HUES64 (cell line): Measurements from ENCODE around the gene SGCD.

Experiments used
- H3K27ac ChIP-seq: 2 replicates; pipeline ENCODE4 v1.7.0; 2013; ENCODE audit warnings: low read depth, low read length, inconsistent platforms
- H3K27me3 ChIP-seq: 2 replicates; pipeline ENCODE4 v1.6.1; 2013; ENCODE audit warnings: mild to moderate bottlenecking, low read length; ENCODE audit not compliant: insufficient read depth
- H3K36me3 ChIP-seq: 2 replicates; pipeline ENCODE4 v1.6.1; 2013; ENCODE audit warnings: mild to moderate bottlenecking, low read length; ENCODE audit not compliant: insufficient read depth
- H3K4me1 ChIP-seq: 2 replicates; pipeline ENCODE4 v1.6.1; 2013; ENCODE audit warnings: mild to moderate bottlenecking, low read length, moderate library complexity; ENCODE audit not compliant: insufficient read depth
- H3K4me3 ChIP-seq: 2 replicates; pipeline ENCODE4 v1.5.1; 2013; ENCODE audit warnings: mild to moderate bottlenecking, low read length, moderate library complexity
- H3K9ac ChIP-seq: 2 replicates; pipeline ENCODE4 v1.6.1; 2013; ENCODE audit warnings: mild to moderate bottlenecking, low read depth, low read length
- H3K9me3 ChIP-seq: 2 replicates; pipeline ENCODE4 v1.6.1; 2013; ENCODE audit warnings: low read depth, low read length; ENCODE audit not compliant: insufficient read depth
- WGBS: fragments of 150-250, 120-280 bp; methylation state at CpG from one replicate; pipeline ENCODE4 v1.1.7; 2013; ENCODE audit warnings: missing lambda C conversion rate; 5-methylcytosine and 5-hydroxymethylcytosine counted together

SGCD gene

GRCh38 chr5:156584871-156585270 is 257.9 kb downstream of the SGCD start:
- Histone ChIP-seq H3K9me3 (no peaks in the 10 kb centered on the region), H3K9ac (no peak overlapping the region), H3K4me1 (no peaks in the 10 kb centered on the region), H3K4me3 (no peak overlapping the region), H3K36me3 (no peaks in the 10 kb centered on the region), H3K27ac (no peak overlapping the region), H3K27me3 (no peaks in the 10 kb centered on the region)

GRCh38 chr5:156585999-156586398 is 259.0 kb downstream of the SGCD start:
- H3K9me3 ChIP-seq = no peaks in the 10 kb centered on the region
- WGBS = 92% methylated on average over 3 of the region's 4 CpGs
- H3K4me3 ChIP-seq = no peak overlapping the region
- no peak overlapping the region for H3K9ac ChIP-seq
- H3K27me3 ChIP-seq = no peaks in the 10 kb centered on the region
- H3K36me3 ChIP-seq = no peaks in the 10 kb centered on the region
- no peaks in the 10 kb centered on the region for H3K4me1 ChIP-seq
- no peak overlapping the region for H3K27ac ChIP-seq

GRCh38 chr5:156587012-156587411 is 260.0 kb downstream of the SGCD start:
- Histone ChIP-seq H3K9ac (no peak overlapping the region), H3K27me3 (no peaks in the 10 kb centered on the region), H3K27ac (no peak overlapping the region), H3K9me3 (no peaks in the 10 kb centered on the region), H3K36me3 (no peaks in the 10 kb centered on the region), H3K4me1 (no peaks in the 10 kb centered on the region), H3K4me3 (no peak overlapping the region)
- 86% methylated on average over 2 of the region's 2 CpGs for WGBS

- H3K36me3 ChIP-seq = no peaks in the 10 kb centered on the region
- H3K4me3 ChIP-seq = no peak overlapping the region
- no peaks in the 10 kb centered on the region for H3K4me1 ChIP-seq
- no peak overlapping the region for H3K9ac ChIP-seq
- no peak overlapping the region for H3K27ac ChIP-seq
- no peaks in the 10 kb centered on the region for H3K9me3 ChIP-seq
- H3K27me3 ChIP-seq = no peaks in the 10 kb centered on the region
- 90% methylated on average over 2 of the region's 2 CpGs for WGBS
These were observed 261.3 kb downstream of the SGCD start for GRCh38 chr5:156588306-156588705.

- H3K27me3 ChIP-seq = no peaks in the 10 kb centered on the region
- H3K4me3 ChIP-seq = no peak overlapping the region
- no peaks in the 10 kb centered on the region for H3K36me3 ChIP-seq
- 96% methylated on average over 3 of the region's 4 CpGs for WGBS
- no peak overlapping the region for H3K9ac ChIP-seq
- H3K4me1 ChIP-seq = no peaks in the 10 kb centered on the region
- H3K9me3 ChIP-seq = no peaks in the 10 kb centered on the region
- no peak overlapping the region for H3K27ac ChIP-seq
These were observed 262.4 kb downstream of the SGCD start for GRCh38 chr5:156589104-156589945.

GRCh38 chr5:156589946-156590216 is 262.9 kb downstream of the SGCD start:
- H3K36me3 ChIP-seq = no peaks in the 10 kb centered on the region
- H3K4me3 ChIP-seq = no peak overlapping the region
- H3K27ac ChIP-seq = no peak overlapping the region
- no peaks in the 10 kb centered on the region for H3K4me1 ChIP-seq
- H3K9ac ChIP-seq = no peak overlapping the region
- WGBS = 66% methylated on average over 4 of the region's 4 CpGs
- H3K27me3 ChIP-seq = no peaks in the 10 kb centered on the region
- H3K9me3 ChIP-seq = no peaks in the 10 kb centered on the region

GRCh38 chr5:156590978-156591377 is 264.0 kb downstream of the SGCD start:
- Histone ChIP-seq H3K9me3 (no peaks in the 10 kb centered on the region), H3K4me3 (no peak overlapping the region), H3K4me1 (no peaks in the 10 kb centered on the region), H3K27ac (no peak overlapping the region), H3K9ac (no peak overlapping the region), H3K27me3 (no peaks in the 10 kb centered on the region), H3K36me3 (no peaks in the 10 kb centered on the region)

GRCh38 chr5:156591631-156592030 is 264.7 kb downstream of the SGCD start:
- Histone ChIP-seq H3K36me3 (no peaks in the 10 kb centered on the region), H3K4me1 (no peaks in the 10 kb centered on the region), H3K9me3 (no peaks in the 10 kb centered on the region), H3K27me3 (no peaks in the 10 kb centered on the region), H3K4me3 (no peak overlapping the region), H3K9ac (no peak overlapping the region), H3K27ac (no peak overlapping the region)

- no CpG with 5 or more reads among the region's 1 CpG for WGBS
- H3K9ac ChIP-seq = no peak overlapping the region
These were observed 266.6 kb downstream of the SGCD start for GRCh38 chr5:156593546-156593945.

GRCh38 chr5:156594406-156594805 is 267.4 kb downstream of the SGCD start:
- no peaks in the 10 kb centered on the region for H3K4me1 ChIP-seq
- WGBS = 93% methylated on average over 1 of the region's 1 CpG
- no peak overlapping the region for H3K4me3 ChIP-seq
- H3K27me3 ChIP-seq = no peaks in the 10 kb centered on the region
- H3K9me3 ChIP-seq = no peaks in the 10 kb centered on the region
- H3K27ac ChIP-seq = no peak overlapping the region
- no peaks in the 10 kb centered on the region for H3K36me3 ChIP-seq
- H3K9ac ChIP-seq = no peak overlapping the region

More at GRCh38 chr5:156593546-156593945, 266.6 kb downstream of the SGCD start:
- Histone ChIP-seq H3K36me3 (no peaks in the 10 kb centered on the region), H3K27ac (no peak overlapping the region), H3K9me3 (no peaks in the 10 kb centered on the region), H3K27me3 (no peaks in the 10 kb centered on the region), H3K4me1 (no peaks in the 10 kb centered on the region), H3K4me3 (no peak overlapping the region)

GRCh38 chr5:156595132-156595787 is 268.3 kb downstream of the SGCD start:
- Histone ChIP-seq H3K4me3 (no peak overlapping the region), H3K9me3 (no peaks in the 10 kb centered on the region)
- 95% methylated on average over 4 of the region's 4 CpGs for WGBS

More at GRCh38 chr5:156595132-156595787, 268.3 kb downstream of the SGCD start:
- Histone ChIP-seq H3K27me3 (no peaks in the 10 kb centered on the region), H3K9ac (no peak overlapping the region), H3K27ac (no peak overlapping the region), H3K36me3 (no peaks in the 10 kb centered on the region), H3K4me1 (no peaks in the 10 kb centered on the region)
